ENCODE results near the gene BRD9. TPM values are rescaled to one million over a fixed set of nuclear protein-coding genes. Genes with fewer than 3 reads are reported as not detected.

The BRD9 gene
- total and polyA plus RNA-seq, 9 of the 15 experiments (the other 6 are each of a cell fraction or from before 2014, with no cell fraction given): 2.4 to 68.7 (median 44.9) TPM

- in situ Hi-C loops (cut with MboI): no loop called here
- H3K4me2 ChIP-seq (ENCODE audit: insufficient read depth, low read length): no peak overlapping the region
- BruUV-seq (replicated peaks): no TSS peak
- no peak overlapping the region for H2AFZ ChIP-seq (ENCODE audit: low read depth, low read length)
- WGBS (ENCODE audit: insufficient coverage, low coverage, missing lambda C conversion rate): 11% methylated on average over 16 of the region's 17 CpGs
- peak; percentile 83 to 90 (median 88) for DNase-seq (ENCODE audit: extremely low read depth in 1 of 4, low spot score in 3 of 4)
- ATAC-seq: peak; percentile 100
- ChIA-PET POLR2A (interaction anchor here (0.6 to 1.5 kb wide), 6 partner anchors 9 to 229 kb away, joined by 3 to 4 read pairs (median 4); no protein-coding TSS in a partner anchor), CTCF (ENCODE audit: low intra/inter-chr PET ratio) (interaction anchor here (0.5 to 2.1 kb wide), 4 partner anchors 67 to 244 kb away, joined by 3 to 15 read pairs (median 8); no protein-coding TSS in a partner anchor)
- peak; percentile 89 for FAIRE-seq
- H3K4me3 ChIP-seq: no peak overlapping the region
- peaks cover 5% of the 10 kb centered on the region for H3K9me1 ChIP-seq (ENCODE audit: control insufficient read depth, insufficient read depth, low read length)
- intact Hi-C loops (cut with micrococcal nuclease): loop anchor here (1.0 to 5.0 kb wide), 4 partner anchors 59 to 244 kb away; no protein-coding TSS in a partner anchor
- H4K20me1 ChIP-seq (replicated peaks; ENCODE audit: control insufficient read depth, insufficient read depth, low read length): no peaks in the 10 kb centered on the region; the same call in 1 of the 2 replicates
- H3K27me3 ChIP-seq (ENCODE audit: control insufficient read depth in 2 of 2, insufficient read depth in 2 of 2, low read length in 2 of 2): no peaks in the 10 kb centered on the region
- peaks cover 14% of the 10 kb centered on the region; the same call in 2 of the 3 replicates for H3K36me3 ChIP-seq (ENCODE audit: control insufficient read depth, insufficient read depth, low read length)
- peak overlapping the region in 1 of 2 experiments; percentile 14; a peak in 1 of 4 replicates for H3K9ac ChIP-seq (ENCODE audit: insufficient read depth in 1 of 2, low read depth in 2 of 2, low read length in 2 of 2)
- no peak overlapping the region for H3K27ac ChIP-seq (ENCODE audit: extremely low read depth, low read depth, low read length)
- H3K79me2 ChIP-seq (ENCODE audit: control insufficient read depth, insufficient read depth, low read length): no peaks in the 10 kb centered on the region
- H3K4me1 ChIP-seq (replicated peaks in 1 of 2; ENCODE audit: control insufficient read depth in 2 of 2, insufficient read depth in 2 of 2, low read length in 2 of 2): peaks cover 7 to 20% of the 10 kb centered on the region in 2 experiments; a peak in 3 of 5 replicates
- H3K9me3 ChIP-seq (replicated peaks; ENCODE audit: control insufficient read depth, insufficient read depth, low read depth, low read length): no peaks in the 10 kb centered on the region
- TF ChIP-seq GATAD2A (IDR thresholded peaks at IDR 0.05) (no peak), THRAP3 (IDR thresholded peaks at IDR 0.05; ENCODE audit: borderline replicate concordance) (no peak), JUNB (CRISPR knock-in tag; conservative IDR thresholded peaks at IDR 0.05) (no peak), CBFA2T3 (IDR thresholded peaks at IDR 0.05) (0 out of 2 replicates have a peak, but pooled peaks have one; percentile 10), TCF7 (IDR thresholded peaks at IDR 0.05; ENCODE audit: borderline replicate concordance) (peak; percentile 23; the same call in 1 of the 2 replicates), CREM (IDR thresholded peaks at IDR 0.05; ENCODE audit: low read depth) (peak; percentile 47; the same call in 1 of the 2 replicates), CXXC5 (CRISPR knock-in tag; IDR thresholded peaks at IDR 0.05) (peak; percentile 29; the same call in 1 of the 2 replicates)
- TF ChIP-seq, protein P1, sequence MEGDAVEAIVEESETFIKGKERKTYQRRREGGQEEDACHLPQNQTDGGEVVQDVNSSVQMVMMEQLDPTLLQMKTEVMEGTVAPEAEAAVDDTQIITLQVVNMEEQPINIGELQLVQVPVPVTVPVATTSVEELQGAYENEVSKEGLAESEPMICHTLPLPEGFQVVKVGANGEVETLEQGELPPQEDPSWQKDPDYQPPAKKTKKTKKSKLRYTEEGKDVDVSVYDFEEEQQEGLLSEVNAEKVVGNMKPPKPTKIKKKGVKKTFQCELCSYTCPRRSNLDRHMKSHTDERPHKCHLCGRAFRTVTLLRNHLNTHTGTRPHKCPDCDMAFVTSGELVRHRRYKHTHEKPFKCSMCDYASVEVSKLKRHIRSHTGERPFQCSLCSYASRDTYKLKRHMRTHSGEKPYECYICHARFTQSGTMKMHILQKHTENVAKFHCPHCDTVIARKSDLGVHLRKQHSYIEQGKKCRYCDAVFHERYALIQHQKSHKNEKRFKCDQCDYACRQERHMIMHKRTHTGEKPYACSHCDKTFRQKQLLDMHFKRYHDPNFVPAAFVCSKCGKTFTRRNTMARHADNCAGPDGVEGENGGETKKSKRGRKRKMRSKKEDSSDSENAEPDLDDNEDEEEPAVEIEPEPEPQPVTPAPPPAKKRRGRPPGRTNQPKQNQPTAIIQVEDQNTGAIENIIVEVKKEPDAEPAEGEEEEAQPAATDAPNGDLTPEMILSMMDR (IDR thresholded peaks at IDR 0.05 in 2 of 3, conservative IDR thresholded peaks at IDR 0.05 in 1 of 3; ENCODE audit: insufficient read depth in 2 of 3, low read depth in 1 of 3, low read length in 3 of 3): peak; percentile 95 to 96 (median 96)
- TF ChIP-seq, protein P2, sequence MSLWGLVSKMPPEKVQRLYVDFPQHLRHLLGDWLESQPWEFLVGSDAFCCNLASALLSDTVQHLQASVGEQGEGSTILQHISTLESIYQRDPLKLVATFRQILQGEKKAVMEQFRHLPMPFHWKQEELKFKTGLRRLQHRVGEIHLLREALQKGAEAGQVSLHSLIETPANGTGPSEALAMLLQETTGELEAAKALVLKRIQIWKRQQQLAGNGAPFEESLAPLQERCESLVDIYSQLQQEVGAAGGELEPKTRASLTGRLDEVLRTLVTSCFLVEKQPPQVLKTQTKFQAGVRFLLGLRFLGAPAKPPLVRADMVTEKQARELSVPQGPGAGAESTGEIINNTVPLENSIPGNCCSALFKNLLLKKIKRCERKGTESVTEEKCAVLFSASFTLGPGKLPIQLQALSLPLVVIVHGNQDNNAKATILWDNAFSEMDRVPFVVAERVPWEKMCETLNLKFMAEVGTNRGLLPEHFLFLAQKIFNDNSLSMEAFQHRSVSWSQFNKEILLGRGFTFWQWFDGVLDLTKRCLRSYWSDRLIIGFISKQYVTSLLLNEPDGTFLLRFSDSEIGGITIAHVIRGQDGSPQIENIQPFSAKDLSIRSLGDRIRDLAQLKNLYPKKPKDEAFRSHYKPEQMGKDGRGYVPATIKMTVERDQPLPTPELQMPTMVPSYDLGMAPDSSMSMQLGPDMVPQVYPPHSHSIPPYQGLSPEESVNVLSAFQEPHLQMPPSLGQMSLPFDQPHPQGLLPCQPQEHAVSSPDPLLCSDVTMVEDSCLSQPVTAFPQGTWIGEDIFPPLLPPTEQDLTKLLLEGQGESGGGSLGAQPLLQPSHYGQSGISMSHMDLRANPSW (CRISPR knock-in tag; IDR thresholded peaks at IDR 0.05): peak; percentile 56; the same call in 1 of the 2 replicates
Observed at GRCh38 chr5:923281-923873, 30.8 kb upstream of the BRD9 start.

Measured in K562 (cell line).